ENCODE measurements around the gene MRPL21.

GRCh38 chr11:68891351-68891948 is 12.2 kb downstream of the MRPL21 start:
- TF ChIP-seq, protein P1, sequence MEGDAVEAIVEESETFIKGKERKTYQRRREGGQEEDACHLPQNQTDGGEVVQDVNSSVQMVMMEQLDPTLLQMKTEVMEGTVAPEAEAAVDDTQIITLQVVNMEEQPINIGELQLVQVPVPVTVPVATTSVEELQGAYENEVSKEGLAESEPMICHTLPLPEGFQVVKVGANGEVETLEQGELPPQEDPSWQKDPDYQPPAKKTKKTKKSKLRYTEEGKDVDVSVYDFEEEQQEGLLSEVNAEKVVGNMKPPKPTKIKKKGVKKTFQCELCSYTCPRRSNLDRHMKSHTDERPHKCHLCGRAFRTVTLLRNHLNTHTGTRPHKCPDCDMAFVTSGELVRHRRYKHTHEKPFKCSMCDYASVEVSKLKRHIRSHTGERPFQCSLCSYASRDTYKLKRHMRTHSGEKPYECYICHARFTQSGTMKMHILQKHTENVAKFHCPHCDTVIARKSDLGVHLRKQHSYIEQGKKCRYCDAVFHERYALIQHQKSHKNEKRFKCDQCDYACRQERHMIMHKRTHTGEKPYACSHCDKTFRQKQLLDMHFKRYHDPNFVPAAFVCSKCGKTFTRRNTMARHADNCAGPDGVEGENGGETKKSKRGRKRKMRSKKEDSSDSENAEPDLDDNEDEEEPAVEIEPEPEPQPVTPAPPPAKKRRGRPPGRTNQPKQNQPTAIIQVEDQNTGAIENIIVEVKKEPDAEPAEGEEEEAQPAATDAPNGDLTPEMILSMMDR (conservative IDR thresholded peaks at IDR 0.05 in 1 of 2, IDR thresholded peaks at IDR 0.05 in 1 of 2; ENCODE audit: extremely low read depth in 1 of 2, insufficient read depth in 1 of 2, low read depth in 1 of 2, low read length in 2 of 2): no peak
- TF ChIP-seq EZH2 (IDR thresholded peaks at IDR 0.05; ENCODE audit: borderline replicate concordance, low read length): no peak

All from mammary epithelial cell (primary cell).